Uterus (tissue), 4 donors: Measurements from ENCODE around the gene PLA2G4F. TPM values are rescaled to one million over a fixed set of nuclear protein-coding genes. Genes with fewer than 3 reads are reported as not detected.

Experiments
- DNase-seq, 2 donors: peaks; one replicate each; pipeline ENCODE4 v3.0.0-alpha.2; 2019 to 2020
- H3K27ac ChIP-seq, 2 donors: fragments of 200-600 bp; sonication (generic); 1 replicate in 1 of 2; 2 replicates in 1 of 2; pipeline ENCODE4 v1.5.1; 2016 to 2018
- H3K27me3 ChIP-seq, 2 donors: fragments of 200-600 bp; sonication (generic); one replicate each; pipeline ENCODE4 v1.5.1; 2018 to 2019; ENCODE audit warnings: control low read depth in 1 of 2
- H3K36me3 ChIP-seq, 2 donors: fragments of 200-600 bp; sonication (generic); one replicate each; pipeline ENCODE4 v1.5.1; 2019; ENCODE audit warnings: control low read depth in 1 of 2
- H3K4me1 ChIP-seq, 2 donors: fragments of 200-600 bp; sonication (generic); one replicate each; pipeline ENCODE4 v1.5.1; 2018 to 2019; ENCODE audit warnings: control low read depth in 1 of 2
- H3K4me3 ChIP-seq, 2 donors: fragments of 200-600 bp; sonication (generic); 1 replicate in 1 of 2; 2 replicates in 1 of 2; pipeline ENCODE4 v1.5.1; 2018 to 2019; ENCODE audit warnings: mild to moderate bottlenecking in 1 of 2
- H3K9me3 ChIP-seq, 2 donors: fragments of 200-600 bp; sonication (generic); one replicate each; pipeline ENCODE4 v1.5.1; 2019; ENCODE audit warnings: control low read depth in 1 of 2
- POLR2A ChIP-seq, 2 donors: fragments of 450-650 bp; IDR thresholded peaks; one replicate each; pipeline ENCODE4 v1.6.1; 2016; ENCODE audit warnings: antibody characterized with exemption in 2 of 2, mild to moderate bottlenecking in 1 of 2, moderate library complexity in 1 of 2
- intact Hi-C: fragments of 100-400 bp; cut with DNase I; formaldehyde crosslinking; loops from one replicate; pipeline ENCODE4 v1.15.1; 2023; ENCODE audit warnings: low total_unique reads
- total RNA-seq, 4 donors: library from RNA; depleted of rRNA in 3 of 4; stranded (reverse); fragments of >200 nt in 3 of 4; gene quantifications; one replicate each; pipeline versions ENCODE4 v1.1.0 to v1.2.4, GENCODE V29; 2014 to 2023
- TF ChIP-seq, protein P1 (sequence below), 4 experiments: fragments of 200-600 bp in 2 of 4; fragments of 450-650 bp in 2 of 4; sonication (generic) in 2 of 4; IDR thresholded peaks; one replicate each; pipeline ENCODE4 v1.5.1; 2016 to 2019; ENCODE audit warnings: antibody characterized with exemption in 4 of 4, mild to moderate bottlenecking in 2 of 4, moderate library complexity in 1 of 4
- donor health status: DM: yes; HTN: yes; CAD: no.

PLA2G4F gene
- total RNA-seq, 4 donors from 2014 or later, result 0.26 to 1.5 (median 0.29) TPM; not detected in 1

DNA sequence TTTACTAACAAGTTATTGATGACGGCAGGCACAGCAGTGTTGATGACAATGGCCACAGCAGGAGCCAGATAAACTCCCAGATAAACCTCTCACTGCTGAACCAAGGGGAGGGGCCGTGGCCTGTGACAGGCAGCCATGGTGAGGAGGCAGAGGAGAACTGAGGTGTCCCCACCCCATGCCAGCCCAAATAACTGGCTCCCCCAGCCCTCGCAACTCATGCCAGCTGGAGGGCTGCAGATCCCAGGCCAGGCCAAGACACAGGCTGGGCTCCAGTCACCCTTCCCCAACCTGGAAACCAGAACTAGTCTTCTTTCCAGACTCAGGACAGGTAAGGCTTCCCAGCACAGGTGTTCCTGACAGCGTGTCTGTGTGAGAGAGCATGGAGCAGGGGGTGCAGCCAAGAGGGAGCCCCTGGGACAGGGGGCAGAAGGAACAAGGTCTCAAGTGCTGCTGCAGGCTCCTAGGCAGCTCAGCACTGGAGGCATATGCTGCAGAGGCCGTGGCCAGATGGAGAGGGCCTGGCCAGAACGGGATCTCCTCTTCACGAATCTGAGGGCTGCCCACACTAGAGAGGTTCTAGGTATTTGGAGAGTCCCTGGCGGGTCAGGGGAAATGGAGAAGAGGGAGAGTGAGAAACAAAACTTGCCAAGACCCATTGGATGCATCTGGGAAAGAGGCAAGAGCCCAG is 15.9 kb downstream of the PLA2G4F start:
- Histone ChIP-seq H3K27ac (no peak overlapping the region), H3K36me3 (no peaks in the 10 kb centered on the region), H3K4me1 (no peaks in the 10 kb centered on the region), H3K27me3 (no peaks in the 10 kb centered on the region), H3K4me3 (no peak overlapping the region), H3K9me3 (no peaks in the 10 kb centered on the region)
- TF ChIP-seq, protein P1, sequence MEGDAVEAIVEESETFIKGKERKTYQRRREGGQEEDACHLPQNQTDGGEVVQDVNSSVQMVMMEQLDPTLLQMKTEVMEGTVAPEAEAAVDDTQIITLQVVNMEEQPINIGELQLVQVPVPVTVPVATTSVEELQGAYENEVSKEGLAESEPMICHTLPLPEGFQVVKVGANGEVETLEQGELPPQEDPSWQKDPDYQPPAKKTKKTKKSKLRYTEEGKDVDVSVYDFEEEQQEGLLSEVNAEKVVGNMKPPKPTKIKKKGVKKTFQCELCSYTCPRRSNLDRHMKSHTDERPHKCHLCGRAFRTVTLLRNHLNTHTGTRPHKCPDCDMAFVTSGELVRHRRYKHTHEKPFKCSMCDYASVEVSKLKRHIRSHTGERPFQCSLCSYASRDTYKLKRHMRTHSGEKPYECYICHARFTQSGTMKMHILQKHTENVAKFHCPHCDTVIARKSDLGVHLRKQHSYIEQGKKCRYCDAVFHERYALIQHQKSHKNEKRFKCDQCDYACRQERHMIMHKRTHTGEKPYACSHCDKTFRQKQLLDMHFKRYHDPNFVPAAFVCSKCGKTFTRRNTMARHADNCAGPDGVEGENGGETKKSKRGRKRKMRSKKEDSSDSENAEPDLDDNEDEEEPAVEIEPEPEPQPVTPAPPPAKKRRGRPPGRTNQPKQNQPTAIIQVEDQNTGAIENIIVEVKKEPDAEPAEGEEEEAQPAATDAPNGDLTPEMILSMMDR (IDR thresholded peaks at IDR 0.05), result no peak
- no peak for TF ChIP-seq POLR2A (IDR thresholded peaks at IDR 0.05)
- intact Hi-C loops, result no loop called here
- DNase-seq, result peak in 1 of 2 donors; percentile 2

- TF ChIP-seq POLR2A (IDR thresholded peaks at IDR 0.05), result no peak
- TF ChIP-seq, protein P1 (IDR thresholded peaks at IDR 0.05), result no peak
- intact Hi-C loops, result no loop called here
- Histone ChIP-seq H3K9me3 (no peaks in the 10 kb centered on the region), H3K27ac (no peak overlapping the region), H3K4me3 (no peak overlapping the region), H3K4me1 (no peaks in the 10 kb centered on the region), H3K36me3 (no peaks in the 10 kb centered on the region), H3K27me3 (no peaks in the 10 kb centered on the region)
- no peak for DNase-seq
Measured at GRCh38 chr15:42139596-42139995, 16.8 kb downstream of the PLA2G4F start.

- intact Hi-C loops, result no loop called here
- no peak for TF ChIP-seq POLR2A (IDR thresholded peaks at IDR 0.05)
- TF ChIP-seq, protein P1 (IDR thresholded peaks at IDR 0.05), result no peak
- Histone ChIP-seq H3K4me3 (no peak overlapping the region), H3K9me3 (no peaks in the 10 kb centered on the region), H3K27ac (no peak overlapping the region), H3K36me3 (no peaks in the 10 kb centered on the region), H3K27me3 (no peaks in the 10 kb centered on the region), H3K4me1 (no peaks in the 10 kb centered on the region)
- no peak for DNase-seq
Measured at GRCh38 chr15:42138968-42139386, 17.5 kb downstream of the PLA2G4F start.

DNA sequence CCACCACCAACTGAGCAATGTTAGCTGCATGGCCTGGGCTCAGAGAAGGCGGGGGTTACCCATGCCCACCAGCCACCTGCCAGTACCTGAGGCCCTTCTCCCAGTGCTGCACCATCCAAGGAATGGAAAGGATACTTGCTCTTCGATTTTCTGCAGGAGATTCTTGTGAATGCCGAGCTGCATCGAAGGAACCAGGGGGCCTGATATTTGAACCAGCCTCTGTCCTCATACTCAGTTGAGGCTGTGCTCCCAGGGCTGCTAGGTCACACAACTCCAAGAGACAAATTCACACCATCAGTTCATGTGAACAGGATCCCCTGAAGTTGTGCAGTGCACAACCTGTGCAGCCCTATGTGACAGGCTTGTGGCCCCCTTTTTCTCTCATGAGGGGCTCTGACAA is 18.0 kb downstream of the PLA2G4F start:
- DNase-seq, result no peak
- no peaks in the 10 kb centered on the region for H3K9me3 ChIP-seq
- H3K27me3 ChIP-seq, result no peaks in the 10 kb centered on the region
- H3K4me1 ChIP-seq, result no peaks in the 10 kb centered on the region
- TF ChIP-seq, protein P1 (IDR thresholded peaks at IDR 0.05), result no peak
- TF ChIP-seq POLR2A (IDR thresholded peaks at IDR 0.05), result no peak
- no peak overlapping the region for H3K27ac ChIP-seq
- no peak overlapping the region for H3K4me3 ChIP-seq
- intact Hi-C loops, result no loop called here
- no peaks in the 10 kb centered on the region for H3K36me3 ChIP-seq

- no peaks in the 10 kb centered on the region for H3K4me1 ChIP-seq
- H3K27me3 ChIP-seq, result no peaks in the 10 kb centered on the region
- H3K27ac ChIP-seq, result no peak overlapping the region
- TF ChIP-seq POLR2A (IDR thresholded peaks at IDR 0.05), result no peak
- TF ChIP-seq, protein P1 (IDR thresholded peaks at IDR 0.05), result peak; percentile 15 to 46 (median 34)
- no peak overlapping the region for H3K4me3 ChIP-seq
- DNase-seq, result no peak
- H3K9me3 ChIP-seq, result no peaks in the 10 kb centered on the region
- intact Hi-C loops, result no loop called here
- no peaks in the 10 kb centered on the region for H3K36me3 ChIP-seq
Measured at GRCh38 chr15:42137461-42138261, 18.8 kb downstream of the PLA2G4F start.
